CD4-positive, alpha-beta T cell treated with Interleukin-21 for 1 hour (primary cell): ENCODE measurements around the gene NIN.
A peak's percentile ranks its signal among the peaks of the same experiment; 100 is the strongest.

ENCODE experiments used
- DNase-seq: peaks from one replicate; pipeline ENCODE4 v3.0.0-alpha.2; 2020

The NIN gene

GRCh38 chr14:50759800-50760543 is 71.0 kb downstream of the NIN start:
- no peak for DNase-seq

- DNase-seq: no peak
Measured at GRCh38 chr14:50758945-50759344, 72.0 kb downstream of the NIN start.

GRCh38 chr14:50758305-50758704 is 72.7 kb downstream of the NIN start:
- no peak for DNase-seq

GRCh38 chr14:50757702-50758101 is 73.3 kb downstream of the NIN start:
- no peak for DNase-seq

- DNase-seq: no peak
Measured at GRCh38 chr14:50756300-50756699, 74.7 kb downstream of the NIN start.

- DNase-seq: no peak
Measured at GRCh38 chr14:50750323-50750722, 80.6 kb downstream of the NIN start.

- no peak for DNase-seq
Measured at GRCh38 chr14:50745401-50746058, 85.4 kb downstream of the NIN start.

- no peak for DNase-seq
Measured at GRCh38 chr14:50744231-50744630, 86.7 kb downstream of the NIN start.

GRCh38 chr14:50741567-50741966 is 89.4 kb downstream of the NIN start:
- no peak for DNase-seq

- DNase-seq: no peak
Measured at GRCh38 chr14:50740856-50741255, 90.1 kb downstream of the NIN start.

GRCh38 chr14:50739186-50739585 is 91.8 kb downstream of the NIN start:
- no peak for DNase-seq

- peak; percentile 6 for DNase-seq
Measured at GRCh38 chr14:50736932-50737419, 94.0 kb downstream of the NIN start.

GRCh38 chr14:50734950-50735695 is 95.8 kb downstream of the NIN start:
- no peak for DNase-seq

- no peak for DNase-seq
Measured at GRCh38 chr14:50733494-50733893, 97.5 kb downstream of the NIN start.

- no peak for DNase-seq
Measured at GRCh38 chr14:50728836-50729235, 102.1 kb downstream of the NIN start.

- peak; percentile 63 for DNase-seq
Measured at GRCh38 chr14:50726372-50727107, 104.4 kb downstream of the NIN start.

GRCh38 chr14:50725761-50726160 is 105.2 kb downstream of the NIN start:
- peak; percentile 18 for DNase-seq

- DNase-seq: no peak
Measured at GRCh38 chr14:50719911-50720759, 110.8 kb downstream of the NIN start.

GRCh38 chr14:50718949-50719348 is 112.0 kb downstream of the NIN start:
- DNase-seq: no peak

- DNase-seq: no peak
Measured at GRCh38 chr14:50717811-50718210, 113.2 kb downstream of the NIN start.

- peak; percentile 21 for DNase-seq
Measured at GRCh38 chr14:50714450-50715073, 116.4 kb downstream of the NIN start.

- no peak for DNase-seq
Measured at GRCh38 chr14:50711043-50711442, 119.9 kb downstream of the NIN start.
